HG02970 (cell line): ENCODE results near the gene TSEN2.
"Not testable (repeated sequence)": the region's sequence is repeated elsewhere in the genome, so short reads cannot be mapped to it uniquely, and the experiment has no call there.

ENCODE experiments used
- ATAC-seq: cut with Tn5 transposase; IDR thresholded peaks from one replicate; pipeline ENCODE4 v1.9.1; 2021; ENCODE audit warnings: mild to moderate bottlenecking, moderate library complexity, moderate number of reproducible peaks; ENCODE audit not compliant: unreplicated experiment, low FRiP score

Gene TSEN2

GRCh38 chr3:12451960-12452359 lies 32.3 kb upstream of the TSEN2 start:
- ATAC-seq, result no peak

DNA sequence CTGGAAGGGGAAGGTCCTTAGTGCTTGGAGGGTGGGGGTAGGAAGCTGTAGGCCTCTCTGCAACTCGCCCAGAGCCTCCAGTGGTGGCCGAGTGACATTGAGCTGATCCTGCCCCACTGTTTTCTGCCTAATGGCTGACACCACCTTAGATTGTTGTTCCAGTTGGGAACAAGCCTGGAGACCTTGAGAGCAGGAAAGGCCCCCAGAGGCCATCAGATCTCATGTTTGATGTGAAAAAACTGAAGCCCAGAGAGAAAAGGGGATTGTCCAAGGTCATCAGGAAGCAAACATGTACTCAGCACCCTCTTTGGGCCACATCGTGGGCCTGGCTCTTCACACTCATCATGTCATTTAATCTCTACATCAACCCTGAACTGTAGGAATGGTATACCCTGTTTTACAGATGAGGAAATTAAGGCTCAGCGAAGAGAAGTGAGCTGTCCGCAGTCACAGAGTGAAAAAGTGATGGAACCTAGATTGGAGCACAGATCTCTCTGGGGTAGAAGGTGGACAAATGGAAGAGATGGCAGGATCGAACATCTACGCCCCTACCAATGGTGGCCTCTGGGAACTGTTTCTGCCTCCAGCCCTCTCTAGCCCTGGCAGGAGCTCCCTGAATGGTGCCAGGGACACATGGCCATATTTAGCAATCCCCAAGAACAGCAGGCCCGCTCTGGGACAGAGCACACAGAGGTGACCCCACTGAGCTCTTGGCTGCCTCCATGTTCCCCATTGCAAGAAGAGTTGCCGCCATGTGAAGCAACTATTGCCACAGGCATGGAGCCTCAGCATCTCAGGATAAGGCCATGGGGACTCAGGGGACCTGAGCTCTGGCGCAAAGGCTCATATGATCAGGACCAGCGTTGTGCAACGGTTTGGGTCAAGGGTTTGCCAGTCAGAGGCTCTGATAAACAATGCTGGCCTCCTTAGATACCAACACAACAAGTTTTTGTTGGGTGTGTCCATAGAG lies 31.6 kb upstream of the TSEN2 start:
- no peak for ATAC-seq

DNA sequence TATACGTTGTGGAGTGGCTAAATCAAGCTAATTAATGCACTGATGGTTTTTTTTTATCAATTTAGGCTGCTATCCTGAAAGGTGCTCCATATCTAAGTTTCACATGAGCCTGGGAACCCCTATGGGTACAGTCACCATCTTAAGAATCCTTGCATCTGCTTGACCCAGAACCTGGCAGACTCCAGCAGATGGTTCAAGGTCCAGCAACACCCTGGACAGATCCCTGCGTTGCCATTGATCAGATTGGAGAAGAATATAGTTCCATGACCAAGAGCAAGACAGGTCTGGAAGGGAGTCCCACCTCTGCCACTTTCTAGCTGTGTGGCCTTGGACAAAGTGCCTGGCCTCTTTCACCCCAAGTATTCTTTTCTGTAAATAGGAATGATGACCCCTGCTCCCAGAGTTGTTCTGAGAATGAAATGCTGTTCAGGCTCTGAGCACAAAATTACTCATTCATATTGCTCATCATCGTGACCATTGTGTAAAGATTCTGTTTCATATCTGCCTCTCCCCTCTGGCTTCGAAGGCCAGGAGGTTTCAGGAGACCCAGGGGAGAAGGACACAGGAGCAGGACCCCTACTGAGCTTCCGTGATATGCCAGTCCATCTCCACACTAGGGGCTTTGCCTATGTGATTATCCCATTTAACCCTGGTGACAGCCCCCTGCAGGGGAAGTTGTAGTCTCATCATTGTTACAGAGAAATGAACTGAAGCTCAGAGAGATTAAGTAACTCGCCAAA lies 30.0 kb upstream of the TSEN2 start:
- ATAC-seq, result no peak

DNA sequence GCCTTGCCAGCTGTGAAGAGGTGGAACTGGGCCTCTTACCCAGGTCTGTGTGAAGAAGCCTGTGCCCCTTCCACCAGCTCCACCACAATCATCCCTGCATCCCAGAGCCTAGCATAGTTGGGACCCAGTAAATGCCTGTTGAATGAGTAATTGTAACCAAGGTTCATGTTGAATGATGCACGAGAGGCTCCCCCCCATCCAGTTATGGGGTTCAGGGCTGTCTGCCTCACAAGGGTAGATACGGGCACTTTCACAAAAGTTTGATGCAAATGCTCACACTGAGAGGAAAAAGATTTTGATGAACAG lies 29.5 kb upstream of the TSEN2 start:
- no peak for ATAC-seq

DNA sequence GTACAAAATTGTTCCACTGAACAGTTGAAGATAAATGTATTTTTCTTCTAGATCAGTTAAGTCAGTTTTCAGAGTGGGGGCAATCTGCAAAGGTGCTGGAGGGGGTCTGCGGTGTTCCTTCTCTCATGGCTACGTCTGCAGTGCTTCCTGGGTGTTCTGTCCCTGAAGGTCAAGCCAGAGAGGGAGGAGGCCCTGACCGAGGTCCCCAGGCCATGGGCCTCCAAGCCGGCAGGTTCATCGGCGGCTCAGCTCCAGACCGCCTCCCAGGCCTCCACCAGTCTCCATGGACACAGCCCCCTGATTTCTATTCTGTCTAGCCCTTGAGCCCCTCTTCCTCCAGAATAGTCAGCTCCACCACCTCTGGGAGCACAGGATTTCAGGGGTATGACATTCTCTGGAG lies 28.5 kb upstream of the TSEN2 start:
- ATAC-seq, result no peak

GRCh38 chr3:12456441-12456840 lies 27.8 kb upstream of the TSEN2 start:
- no peak for ATAC-seq

DNA sequence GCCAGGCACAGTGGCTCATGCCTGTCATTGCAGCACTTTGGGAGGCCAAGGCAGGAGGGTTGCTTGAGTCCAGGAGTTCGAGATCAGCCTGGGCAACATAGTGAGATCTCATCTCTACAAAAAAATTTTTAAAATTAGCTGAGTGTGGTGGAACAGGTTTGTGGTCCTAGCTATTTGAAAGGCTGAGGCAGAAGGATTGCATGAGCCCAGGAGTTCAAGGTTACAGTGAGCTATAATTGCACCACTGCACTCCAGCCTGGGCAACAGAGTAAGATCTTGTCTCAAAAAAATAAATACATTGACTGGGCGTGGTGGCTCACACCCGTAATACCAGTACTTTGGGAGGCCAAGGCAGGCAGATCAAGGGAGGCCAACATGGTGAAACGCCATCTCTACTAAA lies 26.9 kb upstream of the TSEN2 start:
- not testable (repeated sequence) for ATAC-seq

DNA sequence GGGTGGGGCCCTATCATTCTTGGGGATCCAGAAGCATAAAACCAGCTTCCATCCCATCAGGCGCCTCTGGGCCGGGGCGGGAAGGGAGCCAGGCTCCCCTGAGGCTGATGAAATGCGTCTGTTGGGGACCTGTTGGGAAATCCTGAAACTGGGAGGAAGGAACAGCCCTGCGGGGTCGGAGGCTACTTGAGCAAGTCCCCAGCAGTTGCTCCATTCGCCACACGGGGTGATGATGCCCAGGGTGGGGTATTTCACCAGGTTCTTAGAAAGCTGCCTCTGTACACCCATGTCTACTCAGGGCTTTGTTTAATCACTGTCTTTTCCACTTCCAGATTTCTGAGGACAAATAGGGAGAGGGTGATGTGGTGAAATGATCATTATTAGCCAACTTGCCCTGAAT lies 25.4 kb upstream of the TSEN2 start:
- no peak for ATAC-seq

GRCh38 chr3:12460127-12460526 lies 24.2 kb upstream of the TSEN2 start:
- ATAC-seq, result no peak

DNA sequence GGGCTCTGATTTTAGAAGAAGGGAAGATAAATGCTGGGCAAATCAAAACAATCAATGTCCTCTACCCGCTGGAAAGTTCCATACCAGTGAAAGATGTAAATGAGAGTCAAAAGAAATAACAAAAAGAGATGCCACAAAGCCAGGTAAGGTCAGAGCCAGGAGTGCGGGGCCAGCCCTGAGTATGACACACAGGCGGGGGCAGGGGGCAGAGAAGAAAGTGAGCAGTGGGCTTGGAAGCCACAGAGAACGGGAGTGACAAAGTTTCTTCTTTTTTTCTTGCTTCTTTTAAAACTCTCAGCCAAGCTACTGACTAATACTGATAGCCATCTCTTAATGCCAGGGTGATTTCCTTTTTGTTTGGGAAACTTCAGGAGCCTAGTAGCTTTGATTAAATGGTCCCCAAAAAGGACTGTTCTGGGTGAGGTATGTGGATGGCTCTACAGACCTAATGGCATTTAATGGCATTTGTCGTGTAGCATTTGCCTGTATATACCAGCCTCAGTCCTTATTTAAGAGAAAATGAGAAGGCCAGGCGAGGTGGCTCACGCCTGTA lies 23.1 kb upstream of the TSEN2 start:
- ATAC-seq, result no peak

GRCh38 chr3:12462159-12462947 lies 21.9 kb upstream of the TSEN2 start:
- no peak for ATAC-seq

DNA sequence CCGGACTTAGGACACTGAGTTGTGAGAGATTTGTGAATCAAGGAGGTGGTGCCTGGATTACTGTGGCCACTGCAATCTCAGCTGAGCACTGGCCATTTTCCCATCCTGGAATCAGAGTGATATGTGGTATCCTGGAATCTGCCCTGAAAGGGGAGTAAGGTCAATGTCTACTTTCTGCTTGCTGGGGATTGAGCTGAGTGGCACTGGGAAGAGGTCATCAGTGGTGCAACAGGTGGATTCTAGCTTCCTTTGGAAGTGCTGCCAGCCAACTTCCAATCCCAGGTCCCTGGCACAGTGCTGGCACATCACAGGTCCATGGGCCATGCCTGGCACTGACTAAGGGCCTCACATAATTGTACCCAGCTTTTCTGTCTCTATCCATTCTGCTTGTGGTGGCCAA lies 20.6 kb upstream of the TSEN2 start:
- ATAC-seq, result no peak

DNA sequence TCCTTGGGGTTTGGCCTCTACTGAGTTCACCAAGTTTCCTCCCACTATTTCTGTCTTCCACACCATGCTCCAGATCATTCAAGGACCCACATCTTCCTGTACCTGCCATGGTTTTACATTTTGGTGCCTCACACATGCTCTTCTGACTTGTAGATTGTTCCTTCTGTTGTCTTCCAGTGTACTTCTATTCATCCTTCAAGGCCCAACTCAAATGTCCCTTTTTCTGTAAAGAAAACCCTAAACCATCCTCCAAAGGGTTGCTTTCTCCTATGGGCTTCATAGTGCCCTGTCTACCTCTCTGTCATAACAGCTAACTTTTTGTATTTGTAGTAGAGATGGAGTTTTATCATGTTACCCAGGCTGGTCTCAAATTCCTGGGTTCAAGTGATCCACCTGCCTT lies 20.1 kb upstream of the TSEN2 start:
- no peak for ATAC-seq

GRCh38 chr3:12465151-12465835 lies 19.0 kb upstream of the TSEN2 start:
- ATAC-seq, result no peak

DNA sequence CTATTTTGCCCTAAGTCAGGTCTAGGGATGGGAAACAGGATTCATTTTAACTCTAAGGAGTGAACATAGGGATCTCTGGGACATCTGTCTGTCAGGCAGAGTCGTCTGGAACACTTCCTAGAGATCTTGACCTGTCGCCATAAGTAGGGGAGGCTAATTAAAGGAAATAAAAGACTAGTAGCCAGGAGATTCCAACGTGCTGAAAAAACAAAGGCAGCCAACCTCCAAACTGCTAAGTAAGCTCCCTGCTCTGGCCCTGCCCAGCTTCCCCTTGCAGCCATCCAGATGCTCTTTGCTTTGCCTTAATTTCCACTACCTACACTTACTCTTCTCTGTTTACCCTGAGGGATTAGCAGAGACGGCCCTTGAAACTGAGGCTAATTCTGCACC lies 18.4 kb upstream of the TSEN2 start:
- no peak for ATAC-seq

GRCh38 chr3:12467746-12468145 lies 16.5 kb upstream of the TSEN2 start:
- ATAC-seq, result no peak

- ATAC-seq, result no peak
Observed at GRCh38 chr3:12468276-12468675, 16.0 kb upstream of the TSEN2 start.

GRCh38 chr3:12468757-12469156 lies 15.5 kb upstream of the TSEN2 start:
- no peak for ATAC-seq

DNA sequence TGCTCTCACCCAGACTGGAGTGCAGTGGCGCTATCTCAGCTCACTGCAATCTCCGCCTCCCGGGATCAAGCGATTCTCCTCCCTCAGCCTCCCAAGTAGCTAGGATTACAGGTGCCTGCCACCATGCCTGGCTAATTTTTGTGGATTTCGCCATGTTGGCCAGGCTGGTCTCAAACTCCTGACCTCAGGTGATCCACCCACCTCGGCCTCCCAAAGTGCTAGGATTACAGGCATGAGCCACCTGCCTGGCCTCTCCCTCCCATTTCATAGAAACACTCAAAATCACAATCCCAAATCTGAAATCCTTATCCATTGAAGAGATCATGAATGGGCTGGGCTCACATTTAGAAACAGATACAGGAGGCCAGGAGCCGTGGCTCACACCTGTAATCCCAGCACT lies 15.1 kb upstream of the TSEN2 start:
- ATAC-seq, result not testable (repeated sequence)

DNA sequence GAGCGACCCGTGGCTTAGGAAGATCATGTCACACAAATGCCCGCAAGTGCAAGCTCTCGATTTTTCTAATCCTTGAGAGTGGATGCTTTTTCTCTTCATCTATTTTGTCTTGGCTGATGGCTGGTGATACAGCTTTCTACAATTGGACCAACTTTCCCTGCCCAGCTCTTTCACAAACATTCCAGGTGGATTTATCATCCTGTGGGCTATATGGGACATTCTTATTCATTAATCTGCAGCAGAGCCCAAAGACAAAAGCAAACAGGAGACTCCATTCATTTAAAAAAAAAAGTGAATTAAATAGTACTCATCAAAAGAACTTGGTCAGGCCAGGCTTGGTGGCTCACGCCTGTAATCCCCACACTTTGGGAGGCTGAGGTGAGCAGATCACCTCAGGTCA lies 14.2 kb upstream of the TSEN2 start:
- ATAC-seq, result no peak
